Endometrium (tissue), 2 donors: Measurements from ENCODE around the gene SLAMF9.
"Not testable (repeated sequence)": the region's sequence is repeated elsewhere in the genome, so short reads cannot be mapped to it uniquely, and the experiment has no call there.

Experiments used
- FAIRE-seq: peaks from 2 replicates; lab custom pipeline; 2012; peaks lifted over from hg19 to GRCh38; lab: Jason Lieb, UNC
- donor health status: control.
- donor health status: control.

SLAMF9 gene

DNA sequence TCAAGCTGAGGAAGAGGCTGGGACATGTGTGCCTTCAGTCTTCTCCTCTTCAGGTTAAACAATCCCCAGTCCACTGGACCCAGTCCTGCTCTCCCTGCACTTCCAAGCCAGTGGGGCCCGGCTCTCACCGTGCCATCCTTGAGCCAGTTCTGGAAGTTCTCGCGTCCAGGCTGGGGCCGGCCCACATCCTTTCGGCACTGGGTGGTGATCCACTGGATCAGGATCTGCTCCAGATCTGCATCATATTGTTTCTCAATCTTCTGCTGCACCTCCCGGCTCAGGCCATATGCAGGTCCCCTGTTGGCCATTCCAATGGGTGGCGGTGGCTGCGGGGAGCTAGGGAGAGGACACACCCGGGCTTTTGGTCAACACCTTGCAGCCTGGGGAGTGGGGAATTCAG, 33.8 kb downstream of the SLAMF9 start:
- no peak for FAIRE-seq

DNA sequence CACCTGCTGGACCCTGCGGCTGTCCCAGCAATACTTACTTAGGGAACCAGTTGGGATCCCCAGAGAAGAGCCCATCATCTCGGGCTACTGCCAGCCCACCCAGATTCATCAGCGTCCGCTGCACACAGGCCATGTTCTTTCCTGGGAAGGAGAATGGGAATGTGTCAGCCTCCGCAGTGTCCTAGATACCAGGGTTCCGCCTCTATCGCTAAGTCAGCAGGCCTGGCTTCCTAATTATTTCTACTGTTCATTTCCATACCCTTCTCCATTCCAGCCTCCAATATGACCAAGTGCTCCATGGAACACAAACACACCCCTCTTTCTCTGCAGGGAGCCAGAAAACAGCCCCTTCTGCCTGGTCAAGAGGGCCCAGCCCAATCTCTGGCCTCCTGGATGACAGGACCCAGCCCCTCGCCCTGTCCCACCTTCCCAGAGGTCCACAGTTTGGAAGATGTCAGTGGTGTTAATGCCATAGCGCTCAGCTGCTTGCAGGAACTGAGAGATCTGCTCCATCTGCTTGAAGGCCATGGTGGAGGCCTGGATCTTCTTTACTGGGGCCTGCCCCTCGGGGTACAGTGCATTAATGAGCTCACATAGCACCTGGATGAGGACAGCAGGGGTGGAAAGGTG, 34.7 kb downstream of the SLAMF9 start:
- no peak for FAIRE-seq

DNA sequence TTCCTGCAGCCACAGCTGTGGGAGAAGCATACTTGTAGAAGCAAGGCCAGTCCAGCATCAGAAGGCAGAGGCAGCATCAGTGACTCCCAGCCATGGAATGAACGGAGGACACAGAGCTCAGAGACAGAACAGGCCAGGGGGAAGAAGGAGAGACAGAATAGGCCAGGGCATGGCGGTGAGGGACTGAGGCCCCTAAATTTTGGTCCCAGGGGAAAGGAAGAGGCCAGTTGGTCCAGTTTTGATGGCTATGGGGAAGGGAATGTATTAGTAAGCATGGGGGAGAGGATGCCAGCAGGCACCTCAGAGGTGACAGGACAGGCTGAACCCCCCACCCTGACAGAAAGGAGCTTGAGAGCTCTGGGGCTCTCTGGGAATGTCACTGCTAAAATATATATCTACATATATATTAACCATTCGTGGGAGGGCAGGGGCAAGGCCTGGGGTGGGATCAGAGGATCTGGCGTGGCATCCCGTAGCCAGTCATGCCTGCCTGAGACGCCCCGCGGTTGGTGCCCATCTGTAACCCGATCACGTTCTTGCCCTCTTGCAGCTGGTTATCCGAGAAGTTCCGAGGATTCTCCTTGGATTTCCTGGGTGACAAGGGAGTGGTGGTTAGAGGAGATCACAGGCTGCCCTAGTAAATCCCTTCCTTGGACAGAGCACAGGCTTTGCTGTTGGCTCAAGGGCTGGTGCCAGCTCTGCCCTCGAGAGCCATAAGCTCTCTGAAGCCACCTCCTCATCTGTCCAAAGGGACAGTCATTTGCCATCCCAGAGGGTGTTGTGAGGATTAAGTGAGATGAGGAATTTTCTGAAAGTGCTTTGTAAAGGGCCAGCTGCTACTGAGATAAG, 35.5 kb downstream of the SLAMF9 start:
- FAIRE-seq: no peak

DNA sequence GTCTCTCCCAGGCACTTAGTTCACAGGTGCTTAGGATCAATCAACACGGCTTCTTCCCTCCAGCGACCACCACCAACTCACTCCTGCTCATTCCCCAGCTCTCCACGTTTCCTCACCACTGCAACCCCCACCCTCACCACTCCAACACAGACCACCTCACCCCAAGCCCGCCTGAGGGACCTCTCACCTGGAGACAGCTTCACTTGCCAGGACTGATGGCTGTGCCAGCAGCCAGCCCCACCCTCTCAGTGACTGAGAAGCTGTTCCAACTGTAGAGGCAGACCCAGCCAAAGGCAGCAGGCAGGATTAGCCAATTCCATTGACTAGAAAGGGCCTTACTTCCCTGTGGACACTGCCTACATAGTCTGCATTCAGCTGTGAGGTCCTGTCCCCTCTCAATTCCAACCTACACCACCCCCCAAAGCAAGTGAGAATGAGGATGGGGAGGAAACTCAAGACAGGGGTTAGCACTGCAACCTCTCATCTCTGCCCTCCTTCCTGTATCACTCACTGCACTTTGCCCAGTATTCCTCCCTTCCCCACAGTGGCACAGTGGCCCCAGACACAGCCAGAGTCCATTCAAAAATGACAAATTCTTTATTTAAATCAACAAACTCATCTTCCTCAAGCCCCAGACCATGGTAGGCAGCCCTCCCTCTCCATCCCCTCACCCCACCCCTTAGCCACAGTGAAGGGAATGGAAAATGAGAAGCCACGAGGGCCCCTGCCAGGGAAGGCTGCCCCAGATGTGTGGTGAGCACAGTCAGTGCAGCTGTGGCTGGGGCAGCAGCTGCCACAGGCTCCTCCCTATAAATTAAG, 36.3 kb downstream of the SLAMF9 start:
- no peak for FAIRE-seq

DNA sequence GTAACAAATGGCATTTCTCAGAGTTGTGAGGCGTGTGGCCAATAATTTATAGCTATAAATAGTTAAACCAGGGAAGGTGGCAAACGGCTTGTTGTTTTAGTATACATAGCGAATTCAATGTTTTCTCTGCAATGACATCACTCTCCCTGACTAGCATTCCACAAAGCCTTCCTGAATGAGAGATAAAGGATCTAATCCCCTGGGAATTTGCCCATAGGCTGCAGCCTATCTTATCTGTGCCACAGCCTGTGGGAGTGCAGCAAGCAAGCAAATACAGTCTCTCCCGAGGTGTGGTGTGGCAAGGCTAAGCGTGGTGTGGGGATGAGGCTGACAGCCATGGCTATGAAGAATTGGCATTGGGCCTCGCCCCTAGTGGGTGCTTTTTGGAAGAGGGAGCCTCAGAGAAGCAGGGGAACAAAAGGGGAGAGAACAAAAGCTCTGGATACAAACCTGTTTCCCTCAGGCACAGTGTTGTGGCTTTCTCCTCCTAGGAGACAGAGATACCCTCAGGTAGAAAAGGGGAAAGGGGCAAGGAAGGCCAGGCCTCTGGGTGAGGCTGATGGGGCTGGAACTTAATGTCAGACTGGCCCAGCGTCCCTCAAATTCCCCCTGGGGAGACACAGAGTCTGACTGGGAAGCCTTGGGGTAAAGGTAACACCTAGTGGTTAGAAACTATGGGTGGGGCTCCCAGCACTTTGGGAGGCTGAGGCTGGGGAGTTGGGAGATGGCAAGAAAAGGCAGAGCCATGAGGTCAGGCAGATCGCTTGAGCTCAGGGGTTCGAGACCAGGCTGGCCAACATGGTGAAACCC, 37.6 kb downstream of the SLAMF9 start:
- no peak for FAIRE-seq

DNA sequence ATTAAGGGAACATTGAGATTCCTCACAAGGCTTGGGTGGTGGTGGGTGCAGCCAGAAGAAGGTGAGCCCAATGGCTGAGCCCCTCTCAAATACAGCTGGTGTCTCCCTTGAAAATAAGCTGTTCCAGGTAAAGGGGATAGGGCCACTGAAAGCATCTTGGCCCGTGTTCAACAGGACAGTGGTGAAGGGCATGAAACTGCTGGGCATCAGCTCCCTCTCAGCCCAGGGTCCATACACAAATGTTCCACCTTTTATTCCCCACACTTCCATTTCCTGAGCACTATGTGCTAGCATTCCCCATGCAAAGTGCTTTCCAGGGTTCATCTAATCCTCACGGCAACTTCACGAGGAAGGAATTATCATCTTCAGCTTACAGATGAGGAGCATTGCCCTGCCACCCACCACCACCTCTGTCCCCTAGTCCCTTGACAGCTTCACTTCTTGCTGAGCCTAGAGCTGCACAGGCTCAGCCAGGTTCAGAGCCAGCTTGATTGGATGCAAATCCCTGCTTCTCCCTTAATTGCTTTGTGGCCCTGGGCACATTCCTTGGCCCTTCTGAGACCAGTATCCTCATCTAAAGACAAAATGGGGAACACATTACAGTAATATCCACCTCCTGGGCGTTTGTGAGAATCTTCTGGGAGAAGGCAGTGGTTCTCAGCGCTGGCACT, 38.3 kb downstream of the SLAMF9 start:
- no peak for FAIRE-seq

DNA sequence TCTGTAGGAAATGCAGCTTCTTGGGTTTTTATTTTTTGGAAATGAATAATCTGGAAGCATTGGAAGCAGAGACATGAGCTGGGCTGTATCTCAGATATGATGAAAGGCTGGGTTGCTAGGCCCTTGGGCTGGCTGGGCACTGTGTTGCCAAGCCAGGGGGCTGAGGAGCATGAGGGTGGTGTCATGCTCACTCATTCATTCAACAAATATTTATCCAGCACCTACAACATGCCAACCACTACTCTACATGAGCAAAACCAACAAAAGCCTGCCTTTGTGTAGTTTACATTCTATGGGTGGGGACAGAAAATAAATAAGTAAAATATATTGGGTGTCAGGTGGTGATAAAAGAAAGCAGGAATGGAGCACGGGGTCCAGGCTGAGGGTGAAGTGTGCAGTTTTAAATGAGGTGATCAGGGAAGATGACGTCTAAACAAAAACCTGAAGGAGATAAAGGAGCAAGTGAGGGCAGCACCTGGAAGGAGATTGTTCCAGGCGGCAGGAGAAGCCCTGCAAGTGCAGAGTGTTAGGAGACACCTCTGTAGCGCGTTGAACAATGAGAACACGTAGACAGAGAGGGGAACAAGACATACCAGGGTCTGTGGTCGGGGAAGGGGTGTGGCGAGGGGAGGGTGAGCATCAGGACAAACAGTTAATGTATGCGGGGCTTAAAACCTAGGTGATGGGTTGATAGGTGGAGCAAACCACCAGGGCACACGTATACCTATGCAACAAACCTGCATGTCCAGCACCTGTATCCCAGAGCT, 39.6 kb downstream of the SLAMF9 start:
- no peak for FAIRE-seq

DNA sequence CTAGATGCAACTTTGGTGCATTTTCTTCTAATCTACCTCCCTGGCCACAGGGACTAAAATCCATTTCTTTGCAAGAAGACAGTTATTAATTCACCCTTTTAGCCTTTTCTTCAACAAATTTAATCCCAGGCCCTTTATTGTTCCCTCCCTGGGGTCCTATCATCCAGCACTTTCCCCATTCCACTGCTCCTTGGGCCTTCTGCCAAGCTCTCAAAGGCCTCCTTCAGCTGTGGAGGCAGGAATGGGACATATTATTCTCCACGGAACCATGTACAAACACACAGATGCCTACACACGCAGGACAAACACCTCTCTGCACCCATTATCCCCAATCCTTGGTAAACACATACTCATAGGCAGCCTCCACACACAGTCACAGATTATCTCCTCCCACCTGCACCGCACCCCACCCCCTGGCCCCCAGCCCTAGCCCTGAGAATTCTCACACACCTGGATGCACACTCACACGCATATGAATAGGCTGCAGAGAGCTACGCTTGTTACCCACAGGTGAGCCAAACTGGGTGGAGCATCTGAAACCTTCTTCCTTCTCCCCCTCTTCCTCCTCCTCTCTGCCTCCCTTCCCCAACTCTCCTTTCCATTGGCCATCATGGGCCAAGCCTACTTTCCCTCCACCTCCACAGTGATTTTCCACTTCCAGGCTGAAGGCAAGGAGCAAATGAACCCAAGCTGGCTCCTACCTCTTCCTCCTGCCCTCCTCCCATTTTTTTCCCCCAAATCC, 40.4 kb downstream of the SLAMF9 start:
- FAIRE-seq: no peak

DNA sequence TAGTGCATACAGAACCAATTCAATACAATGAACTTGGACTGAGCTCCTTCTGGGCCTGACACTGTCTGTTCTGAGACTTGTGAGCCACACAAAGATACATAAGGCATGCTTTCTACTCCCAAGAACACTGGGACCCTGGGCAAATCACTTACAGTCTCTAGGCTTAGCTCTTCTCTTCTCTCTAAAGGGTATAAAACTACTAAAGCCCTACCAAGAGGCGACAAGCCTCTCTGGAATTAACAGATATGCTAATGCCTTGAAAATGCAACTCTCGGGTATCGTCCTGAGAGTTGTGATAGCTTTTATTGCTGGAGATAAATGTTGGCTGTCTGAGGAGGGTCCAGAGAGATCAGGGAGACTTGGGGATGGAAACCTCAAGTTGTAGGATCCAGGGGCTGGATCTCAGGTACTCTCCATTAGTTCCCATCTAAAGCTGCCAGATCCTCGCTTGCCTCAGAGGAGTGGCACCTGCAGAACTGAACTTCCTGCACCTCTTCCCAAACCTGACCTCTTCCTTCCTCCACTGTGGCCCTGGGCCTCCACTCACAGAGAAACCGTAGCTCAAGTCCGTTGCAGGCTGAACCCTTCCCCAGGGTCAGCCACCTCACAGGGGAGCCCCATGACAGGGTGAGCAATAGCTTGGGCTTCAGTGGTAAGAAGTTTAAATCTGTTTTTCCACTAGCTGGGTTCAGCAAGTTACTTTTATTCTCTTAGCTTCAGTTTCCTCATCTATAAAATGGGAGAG, 42.5 kb downstream of the SLAMF9 start:
- FAIRE-seq: no peak

DNA sequence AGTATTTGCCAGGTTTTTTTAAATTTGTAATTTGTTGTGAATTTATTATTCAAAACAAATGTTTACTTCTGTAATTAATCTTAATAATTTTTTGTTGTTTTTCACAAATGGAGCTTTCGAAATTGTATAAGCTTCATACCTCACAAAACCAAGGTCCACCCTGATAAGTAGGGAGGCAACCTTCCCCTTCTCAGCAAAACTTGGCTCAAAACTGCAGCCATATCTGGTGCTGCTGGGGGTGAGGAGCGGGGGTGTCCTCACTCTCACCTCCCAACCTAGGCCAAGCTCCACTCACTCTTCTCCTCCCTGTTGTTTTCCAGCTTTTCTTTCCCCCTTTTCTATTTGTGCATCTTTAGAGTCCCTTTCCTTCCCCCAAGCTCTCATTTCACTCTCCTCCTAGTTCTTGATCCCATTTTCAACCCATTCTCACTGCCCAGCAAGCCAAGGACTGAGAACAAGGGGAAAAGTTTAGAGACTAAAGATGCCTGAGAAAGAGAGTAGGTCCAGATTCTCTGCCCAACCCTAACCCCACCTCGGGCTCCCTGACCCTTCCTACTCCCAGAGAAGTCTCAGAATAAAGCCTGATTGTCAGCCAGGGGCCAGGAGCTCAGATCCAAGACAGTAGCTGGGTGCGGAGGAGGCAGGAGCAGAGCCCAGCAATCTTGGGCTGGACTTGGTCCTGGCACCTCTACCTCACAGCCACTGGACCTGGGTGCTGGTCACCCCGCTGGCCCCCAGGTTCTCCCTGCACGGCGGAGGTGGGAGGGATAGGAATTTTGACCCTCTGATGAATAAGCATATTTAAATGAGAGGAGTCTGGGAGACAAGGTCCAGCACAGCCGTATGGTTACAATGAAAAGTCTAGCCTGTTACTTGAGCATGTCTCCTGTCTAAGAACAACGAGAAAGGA, 45.8 kb downstream of the SLAMF9 start:
- FAIRE-seq: no peak

DNA sequence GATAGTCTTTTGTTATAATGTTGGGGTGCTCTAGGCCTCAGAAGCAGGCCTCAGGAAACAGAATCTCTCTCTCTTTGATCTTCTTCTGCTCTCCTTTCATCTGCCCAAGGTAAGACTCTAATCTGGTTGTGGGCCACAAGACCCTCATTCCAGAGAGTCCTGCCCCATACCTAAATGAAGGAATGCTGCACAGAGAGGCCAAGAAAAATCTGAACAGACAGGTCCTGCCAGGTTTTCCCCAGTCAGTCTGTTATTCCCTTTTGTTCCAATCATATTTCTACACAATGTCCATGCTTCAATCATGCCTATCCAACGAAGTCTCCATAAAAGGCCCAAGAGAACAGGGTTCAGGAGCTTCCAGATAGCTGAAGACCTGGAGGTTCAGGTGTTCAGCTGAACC, 47.1 kb downstream of the SLAMF9 start:
- no peak for FAIRE-seq

DNA sequence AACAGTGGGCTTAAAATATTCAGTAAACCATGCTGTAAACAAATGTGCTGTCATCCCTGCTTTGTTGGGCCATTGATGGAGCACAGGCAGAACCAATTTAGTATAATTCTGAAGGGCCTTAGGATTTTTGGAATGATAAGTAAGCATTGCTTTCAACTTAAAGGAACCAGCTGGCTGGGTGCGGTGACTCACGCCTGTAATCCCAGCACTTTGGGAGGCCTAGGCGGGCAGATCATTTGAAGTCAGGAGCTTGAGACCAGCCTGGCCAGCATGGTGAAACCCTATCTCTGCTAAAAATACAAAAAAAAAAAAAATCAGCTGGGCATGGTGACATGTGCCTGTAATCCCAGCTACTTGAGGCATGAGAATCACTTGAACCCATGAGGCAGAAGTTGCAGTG, 50.0 kb downstream of the SLAMF9 start:
- not testable (repeated sequence) for FAIRE-seq

DNA sequence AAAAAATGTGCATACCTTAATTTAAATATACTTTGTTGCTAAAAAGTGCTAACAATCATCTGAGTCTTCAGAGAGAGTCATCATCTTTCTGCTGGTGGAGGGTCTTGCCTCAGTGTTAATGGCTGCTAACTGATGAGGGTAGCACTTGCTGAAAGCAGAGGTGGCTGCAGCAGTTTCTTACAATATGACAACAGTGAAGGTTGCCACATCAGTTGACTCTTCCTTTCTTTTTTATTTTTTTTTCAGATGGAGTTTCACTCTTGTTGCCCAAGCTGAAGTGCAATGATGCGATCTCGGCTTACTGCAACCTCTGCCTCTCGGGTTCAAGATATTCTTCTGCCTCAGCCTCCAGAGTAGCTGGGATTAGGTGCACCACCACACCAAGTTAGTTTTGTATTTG, 51.5 kb downstream of the SLAMF9 start:
- no peak for FAIRE-seq
